Mesenchymal stem cell (in vitro differentiated cells and primary cell): ENCODE data around the gene F2RL3.
A peak's percentile ranks its signal among the peaks of the same experiment; 100 is the strongest.
"Not testable (repeated sequence)": the region's sequence is repeated elsewhere in the genome, so short reads cannot be mapped to it uniquely, and the experiment has no call there.

Source experiments
- DNase-seq: peaks from one replicate; pipeline ENCODE4 v3.0.0-alpha.2; 2013
- H2AFZ ChIP-seq: one replicate; pipeline ENCODE4 v1.6.1; 2013; ENCODE audit warnings: low read depth, mild to moderate bottlenecking, control low read depth, inconsistent platforms, low read length, moderate library complexity
- H2AK5ac ChIP-seq: 2 replicates; pipeline ENCODE4 v1.6.1; 2013; ENCODE audit warnings: low read length, moderate library complexity, mild to moderate bottlenecking, inconsistent platforms; ENCODE audit not compliant: severe bottlenecking
- H2BK120ac ChIP-seq: one replicate; pipeline ENCODE4 v1.6.1; 2013; ENCODE audit warnings: low read depth, mild to moderate bottlenecking, inconsistent platforms, low read length, moderate library complexity
- H2BK12ac ChIP-seq, 2 experiments: one replicate each; pipeline ENCODE4 v1.6.1; 2013; ENCODE audit warnings: inconsistent platforms in 2 of 2, low read length in 2 of 2, mild to moderate bottlenecking in 2 of 2, moderate library complexity in 2 of 2, control low read depth in 1 of 2
- H2BK15ac ChIP-seq: one replicate; pipeline ENCODE4 v1.6.1; 2013; ENCODE audit warnings: mild to moderate bottlenecking, low read depth, inconsistent platforms; ENCODE audit not compliant: poor library complexity, severe bottlenecking
- H2BK5ac ChIP-seq: 2 replicates; pipeline ENCODE4 v1.6.1; 2013; ENCODE audit warnings: low read depth, mild to moderate bottlenecking, low read length, control low read depth, inconsistent platforms; ENCODE audit not compliant: poor library complexity, severe bottlenecking
- H3K14ac ChIP-seq, 2 experiments: one replicate each; pipeline ENCODE4 v1.6.1; 2013; ENCODE audit warnings: inconsistent platforms in 2 of 2, low read length in 2 of 2, control low read depth in 1 of 2, mild to moderate bottlenecking in 1 of 2, moderate library complexity in 1 of 2
- H3K18ac ChIP-seq, 2 experiments: one replicate each; pipeline ENCODE4 v1.6.1; 2013; ENCODE audit warnings: inconsistent platforms in 2 of 2, low read length in 2 of 2, control low read depth in 1 of 2, low read depth in 1 of 2, mild to moderate bottlenecking in 1 of 2
- H3K23ac ChIP-seq, 2 experiments: one replicate each; pipeline ENCODE4 v1.6.1; 2013; ENCODE audit warnings: inconsistent platforms in 2 of 2, low read length in 2 of 2, mild to moderate bottlenecking in 2 of 2, moderate library complexity in 2 of 2, control low read depth in 1 of 2
- H3K27ac ChIP-seq: 2 replicates; pipeline ENCODE4 v1.5.1; 2013; ENCODE audit warnings: mild to moderate bottlenecking, moderate library complexity, low read length, control low read depth, inconsistent platforms; ENCODE audit not compliant: poor library complexity, severe bottlenecking
- H3K27me3 ChIP-seq, 2 experiments: 2 replicates each; pipeline versions ENCODE4 v1.6.1 to v1.7.0; 2013; ENCODE audit warnings: low read length in 2 of 2, mild to moderate bottlenecking in 2 of 2, moderate library complexity in 2 of 2, control low read depth in 1 of 2, inconsistent platforms in 1 of 2; ENCODE audit not compliant: control insufficient read depth in 1 of 2, insufficient read depth in 1 of 2
- H3K36me3 ChIP-seq, 2 experiments: 2 replicates each; pipeline versions ENCODE4 v1.6.1 to v1.7.0; 2013; ENCODE audit warnings: low read length in 2 of 2, control low read depth in 1 of 2, inconsistent platforms in 1 of 2, low read depth in 1 of 2, mild to moderate bottlenecking in 1 of 2; ENCODE audit not compliant: insufficient read depth in 2 of 2, control insufficient read depth in 1 of 2
- H3K4ac ChIP-seq, 2 experiments: one replicate each; pipeline ENCODE4 v1.6.1; 2013; ENCODE audit warnings: inconsistent platforms in 2 of 2, low read length in 2 of 2, mild to moderate bottlenecking in 2 of 2, moderate library complexity in 2 of 2, control low read depth in 1 of 2, low read depth in 1 of 2
- H3K4me1 ChIP-seq: 2 replicates; pipeline ENCODE4 v1.6.1; 2013; ENCODE audit warnings: low read depth, low read length, control low read depth; ENCODE audit not compliant: control insufficient read depth, insufficient read depth
- H3K4me2 ChIP-seq: 2 replicates; pipeline ENCODE4 v1.6.1; 2013; ENCODE audit warnings: low read length, mild to moderate bottlenecking, inconsistent platforms; ENCODE audit not compliant: poor library complexity, severe bottlenecking
- H3K4me3 ChIP-seq, 2 experiments: 2 replicates each; pipeline versions ENCODE4 v1.5.1 to v1.7.0; 2013; ENCODE audit warnings: low read length in 2 of 2, mild to moderate bottlenecking in 2 of 2, control low read depth in 1 of 2, low read depth in 1 of 2; ENCODE audit not compliant: insufficient read depth in 1 of 2
- H3K79me1 ChIP-seq: replicated peaks from 2 replicates; pipeline ENCODE4 v1.6.1; 2013; ENCODE audit warnings: mild to moderate bottlenecking, control low read depth, low read length, inconsistent platforms; ENCODE audit not compliant: poor library complexity, severe bottlenecking
- H3K9ac ChIP-seq: 2 replicates; pipeline ENCODE4 v1.7.0; 2013; ENCODE audit warnings: mild to moderate bottlenecking, low read length, moderate library complexity
- H3K9me3 ChIP-seq: 2 replicates; pipeline ENCODE4 v1.7.0; 2013; ENCODE audit warnings: mild to moderate bottlenecking, low read length; ENCODE audit not compliant: control insufficient read depth
- H4K8ac ChIP-seq: one replicate; pipeline ENCODE4 v1.6.1; 2013; ENCODE audit warnings: inconsistent platforms, mild to moderate bottlenecking, low read length, moderate library complexity
- H4K91ac ChIP-seq: one replicate; pipeline ENCODE4 v1.6.1; 2013; ENCODE audit warnings: mild to moderate bottlenecking, low read length, inconsistent platforms
- WGBS: methylation state at CpG from one replicate; pipeline ENCODE4 v1.1.7; 2013; ENCODE audit warnings: mixed read lengths; 5-methylcytosine and 5-hydroxymethylcytosine counted together

Gene F2RL3

GRCh38 chr19:16874250-16874977 lies 14.4 kb upstream of the F2RL3 start:
- Histone ChIP-seq H3K4me1 (peaks cover 17% of the 10 kb centered on the region), H3K4me2 (no peak overlapping the region), H2AK5ac (no peak overlapping the region), H3K4me3 (no peak overlapping the region), H3K18ac (peak overlapping the region in 1 of 2 experiments; percentile 41), H2BK15ac (no peak overlapping the region), H3K14ac (no peak overlapping the region), H3K4ac (peak overlapping the region in 1 of 2 experiments; percentile 24), H2BK5ac (peak overlapping the region; percentile 10), H2BK120ac (peak overlapping the region; percentile 42), H3K23ac (no peak overlapping the region), H2BK12ac (peak overlapping the region in 1 of 2 experiments; percentile 45), H3K36me3 (peaks cover 77 to 82% of the 10 kb centered on the region in 2 experiments), H4K8ac (no peak overlapping the region), H3K27ac (no peak overlapping the region), H4K91ac (no peak overlapping the region), H2AFZ (no peak overlapping the region), H3K27me3 (no peaks in the 10 kb centered on the region), H3K9me3 (no peaks in the 10 kb centered on the region), H3K79me1 (peaks cover 53% of the 10 kb centered on the region), H3K9ac (no peak overlapping the region)
- no peak for DNase-seq
- 94% methylated on average over 1 of the region's 1 CpG for WGBS

GRCh38 chr19:16874978-16875299 lies 13.9 kb upstream of the F2RL3 start:
- not testable (repeated sequence) for H3K4me2 ChIP-seq, H3K4me3 ChIP-seq, H4K8ac ChIP-seq, H3K27me3 ChIP-seq, H2BK120ac ChIP-seq, H2BK12ac ChIP-seq, DNase-seq, H3K9me3 ChIP-seq, H2BK15ac ChIP-seq, H3K4ac ChIP-seq, H3K23ac ChIP-seq, H2BK5ac ChIP-seq, H3K14ac ChIP-seq, H2AFZ ChIP-seq, H3K27ac ChIP-seq, H4K91ac ChIP-seq, H2AK5ac ChIP-seq, H3K9ac ChIP-seq
- Histone ChIP-seq H3K4me1 (peaks cover 17% of the 10 kb centered on the region), H3K36me3 (peaks cover 80 to 82% of the 10 kb centered on the region in 2 experiments), H3K79me1 (peaks cover 51% of the 10 kb centered on the region), H3K18ac (peak overlapping the region in 1 of 2 experiments; percentile 41)

GRCh38 chr19:16875584-16876555 lies 12.9 kb upstream of the F2RL3 start:
- Histone ChIP-seq H4K91ac (peak overlapping the region; percentile 62), H3K4me2 (no peak overlapping the region), H2BK15ac (no peak overlapping the region), H3K27ac (no peak overlapping the region), H3K27me3 (no peaks in the 10 kb centered on the region), H2BK5ac (no peak overlapping the region), H3K9me3 (no peaks in the 10 kb centered on the region), H2AFZ (no peak overlapping the region), H3K9ac (no peak overlapping the region), H3K14ac (no peak overlapping the region), H2AK5ac (no peak overlapping the region), H3K79me1 (peaks cover 48% of the 10 kb centered on the region), H3K4ac (no peak overlapping the region), H3K36me3 (peaks cover 79 to 83% of the 10 kb centered on the region in 2 experiments), H3K23ac (no peak overlapping the region), H3K4me3 (peak overlapping the region in 1 of 2 experiments; percentile 16), H4K8ac (no peak overlapping the region), H2BK120ac (no peak overlapping the region), H3K18ac (no peak overlapping the region), H2BK12ac (no peak overlapping the region), H3K4me1 (peaks cover 17% of the 10 kb centered on the region)
- WGBS: 97% methylated on average over 39 of the region's 39 CpGs
- no peak for DNase-seq

DNA sequence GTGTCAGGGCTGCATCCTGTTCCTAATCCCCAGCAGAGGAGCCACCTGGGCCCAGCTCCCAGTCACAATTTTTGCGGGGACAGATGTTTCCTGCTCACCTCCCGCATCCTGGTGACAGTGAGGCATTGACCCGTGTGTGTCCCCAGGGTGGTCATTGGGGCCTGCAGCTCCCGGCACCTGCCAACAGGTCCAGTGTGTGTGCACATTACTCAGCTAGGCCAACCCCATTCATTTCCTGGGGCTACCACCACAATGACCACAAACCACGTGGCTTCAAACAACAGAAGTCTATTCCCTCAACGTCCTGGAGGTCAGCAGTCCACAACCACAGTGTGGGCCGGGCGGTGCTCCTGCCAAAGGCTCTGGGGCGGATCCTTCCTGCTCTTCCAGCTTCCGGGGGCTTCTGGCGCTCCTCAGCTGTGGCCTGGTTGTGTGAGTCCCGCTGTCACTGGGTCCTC lies 11.9 kb upstream of the F2RL3 start:
- peaks cover 68 to 79% of the 10 kb centered on the region in 2 experiments for H3K36me3 ChIP-seq
- no peak overlapping the region for H2AK5ac ChIP-seq
- DNase-seq: peak; percentile 54
- no peak overlapping the region for H3K18ac ChIP-seq
- WGBS: 69% methylated on average over 12 of the region's 12 CpGs
- peaks cover 17% of the 10 kb centered on the region for H3K4me1 ChIP-seq
- H4K8ac ChIP-seq: no peak overlapping the region
- H2AFZ ChIP-seq: no peak overlapping the region
- H3K14ac ChIP-seq: no peak overlapping the region
- H2BK15ac ChIP-seq: no peak overlapping the region
- H3K23ac ChIP-seq: no peak overlapping the region
- H3K9ac ChIP-seq: no peak overlapping the region
- no peak overlapping the region for H2BK5ac ChIP-seq
- H3K27me3 ChIP-seq: no peaks in the 10 kb centered on the region
- H3K4me3 ChIP-seq: no peak overlapping the region
- H3K27ac ChIP-seq: no peak overlapping the region
- H2BK12ac ChIP-seq: no peak overlapping the region
- H3K4ac ChIP-seq: no peak overlapping the region
- H2BK120ac ChIP-seq: no peak overlapping the region
- no peak overlapping the region for H4K91ac ChIP-seq
- peaks cover 2% of the 10 kb centered on the region for H3K9me3 ChIP-seq
- H3K79me1 ChIP-seq: peaks cover 44% of the 10 kb centered on the region
- H3K4me2 ChIP-seq: no peak overlapping the region
